HCT116 (cell line): ENCODE data around the gene PRDM7. TPM values are rescaled to one million over a fixed set of nuclear protein-coding genes. Genes with fewer than 3 reads are reported as not detected.

Source experiments
- ATAC-seq: fragments of 200-7000 bp; cut with Tn5 transposase; 2 replicates; pipeline ENCODE4 v1.9.1; 2020; ENCODE audit warnings: mild to moderate bottlenecking, moderate library complexity
- BruUV-seq: library from RNA; stranded (reverse); fragments of 400-500 nt; replicated peaks from 2 replicates; lab custom pipeline; 2021; lab: Mats Ljungman, UMichigan
- CTCF ChIA-PET: fragments of 300-600 bp; sonication (Branson Sonifier 250); formaldehyde crosslinking; loops from one replicate; lab custom pipeline; 2021; ENCODE audit warnings: antibody characterized with exemption; lab: Charles Lee
- POLR2A ChIA-PET: fragments of 300-600, 350-600 bp; sonication (Branson Sonifier 250); formaldehyde crosslinking; loops from one replicate; lab custom pipeline; 2021; ENCODE audit warnings: antibody characterized with exemption; lab: Charles Lee
- RAD21 ChIA-PET, 2 experiments: fragments of 300-600 bp; sonication (Branson Sonifier 250); formaldehyde crosslinking; loops; one replicate each; lab custom pipeline; 2023; ENCODE audit warnings: low total read pairs in 2 of 2; ENCODE audit not compliant: uncharacterized antibody in 2 of 2, unreplicated experiment in 2 of 2, low non-redundant PET in 1 of 2; lab: Charles Lee
- DNase-seq: peaks from one replicate; pipeline ENCODE4 v3.0.0-alpha.2; 2010; ENCODE audit warnings: low read depth, low spot score
- H2AFZ ChIP-seq: fragments of 200-600 bp; shearing (Covaris generic), sonication (generic); 2 replicates; pipeline ENCODE4 v1.6.1; 2017; ENCODE audit warnings: low read depth, mixed run types, mixed read lengths, antibody characterized with exemption, low read length; ENCODE audit not compliant: poor library complexity, severe bottlenecking
- H3K27ac ChIP-seq: 2 replicates; pipeline ENCODE4 v1.5.1; 2012; ENCODE audit warnings: low read depth, low read length
- H3K27me3 ChIP-seq: fragments of 200-600 bp; sonication (generic); 2 replicates; pipeline ENCODE4 v1.6.1; 2016; ENCODE audit warnings: mixed run types, low read length, mixed read lengths; ENCODE audit not compliant: insufficient read depth
- H3K36me3 ChIP-seq, 2 experiments: fragments of 200-500 bp in 1 of 2; fragments of 200-600 bp in 1 of 2; sonication (Bioruptor generic) in 1 of 2; sonication (generic) in 1 of 2; 2 replicates each; pipeline versions ENCODE4 v1.5.1 to v1.6.1; 2014 to 2016; ENCODE audit warnings: low read length in 2 of 2, inconsistent platforms in 1 of 2, mixed read lengths in 1 of 2, mixed run types in 1 of 2; ENCODE audit not compliant: insufficient read depth in 2 of 2, control insufficient read depth in 1 of 2
- H3K4me1 ChIP-seq, 2 experiments: fragments of 200-600 bp in 1 of 2; sonication (generic) in 1 of 2; 2 replicates each; pipeline versions ENCODE4 v1.5.1 to v1.6.1; 2012 to 2017; ENCODE audit warnings: low read length in 2 of 2, inconsistent platforms in 1 of 2, mild to moderate bottlenecking in 1 of 2, mixed read lengths in 1 of 2, mixed run types in 1 of 2, moderate library complexity in 1 of 2; ENCODE audit not compliant: insufficient read depth in 2 of 2, control insufficient read depth in 1 of 2
- H3K4me2 ChIP-seq: fragments of 200-600 bp; sonication (generic); 2 replicates; pipeline ENCODE4 v1.6.1; 2017; ENCODE audit warnings: mixed run types, low read length, mixed read lengths
- H3K4me3 ChIP-seq, 2 experiments: fragments of 200-600 bp in 1 of 2; sonication (generic) in 1 of 2; replicated peaks in 1 of 2; 2 replicates each; pipeline ENCODE4 v1.5.1; 2011 to 2016; ENCODE audit warnings: low read length in 2 of 2, control low read depth in 1 of 2, low read depth in 1 of 2, mild to moderate bottlenecking in 1 of 2, mixed read lengths in 1 of 2, mixed run types in 1 of 2
- H3K79me2 ChIP-seq: fragments of 200-600 bp; sonication (generic); 2 replicates; pipeline ENCODE4 v1.6.1; 2017; ENCODE audit warnings: mild to moderate bottlenecking, mixed run types, low read length, moderate library complexity, mixed read lengths; ENCODE audit not compliant: insufficient read depth
- H3K9ac ChIP-seq: fragments of 200-600 bp; sonication (generic); 2 replicates; pipeline ENCODE4 v1.6.1; 2016; ENCODE audit warnings: low read length, mixed read lengths
- H3K9me2 ChIP-seq: fragments of 200-600 bp; sonication (generic), shearing (Covaris generic); 2 replicates; pipeline ENCODE4 v1.6.1; 2017; ENCODE audit warnings: mixed run types, mild to moderate bottlenecking, moderate library complexity; ENCODE audit not compliant: insufficient read depth
- H3K9me3 ChIP-seq, 2 experiments: fragments of 200-500 bp in 1 of 2; fragments of 200-600 bp in 1 of 2; sonication (Bioruptor generic) in 1 of 2; sonication (generic) in 1 of 2; 2 replicates each; pipeline ENCODE4 v1.6.1; 2014 to 2017; ENCODE audit warnings: low read length in 2 of 2, mixed read lengths in 2 of 2, inconsistent platforms in 1 of 2, low read depth in 1 of 2, mild to moderate bottlenecking in 1 of 2, mixed run types in 1 of 2, moderate library complexity in 1 of 2; ENCODE audit not compliant: control insufficient read depth in 1 of 2, insufficient read depth in 1 of 2
- H4K20me1 ChIP-seq: fragments of 200-600 bp; sonication (generic), shearing (Covaris generic); 2 replicates; pipeline ENCODE4 v1.6.1; 2017; ENCODE audit warnings: mixed run types, mild to moderate bottlenecking, moderate library complexity; ENCODE audit not compliant: insufficient read depth
- EZH2 ChIP-seq: fragments of 200-600 bp; sonication (generic); IDR thresholded peaks from 2 replicates; pipeline ENCODE4 v1.6.1; 2017; ENCODE audit warnings: antibody characterized with exemption, mixed run types
- EZH2phosphoT487 ChIP-seq: fragments of 200-600 bp; IDR thresholded peaks from 2 replicates; pipeline ENCODE4 v1.6.1; 2018; ENCODE audit warnings: antibody characterized with exemption, borderline replicate concordance
- FOSL1 ChIP-seq: IDR thresholded peaks from 2 replicates; pipeline ENCODE4 v1.6.1; 2012; ENCODE audit warnings: low read depth
- RAD21 ChIP-seq: IDR thresholded peaks from 2 replicates; pipeline ENCODE4 v1.6.1; 2012; ENCODE audit warnings: low read depth, mild to moderate bottlenecking
- intact Hi-C: fragments of 100-400 bp; cut with micrococcal nuclease; formaldehyde crosslinking; loops from 2 replicates; pipeline ENCODE4 v1.10.0; 2022
- total RNA-seq: library from RNA; stranded (reverse); gene quantifications from one replicate; pipeline ENCODE4 v1.2.1, GENCODE V29; 2021; ENCODE audit not compliant: unreplicated experiment
- TF ChIP-seq, protein P1 (sequence below): IDR thresholded peaks from 2 replicates; pipeline ENCODE4 v1.6.1; 2012; ENCODE audit warnings: low read depth
- TF ChIP-seq, protein P2 (sequence below): IDR thresholded peaks from 2 replicates; pipeline ENCODE4 v1.6.1; 2012

The PRDM7 gene
- total RNA-seq, 1 experiment from 2014 or later: 0.07 TPM

DNA sequence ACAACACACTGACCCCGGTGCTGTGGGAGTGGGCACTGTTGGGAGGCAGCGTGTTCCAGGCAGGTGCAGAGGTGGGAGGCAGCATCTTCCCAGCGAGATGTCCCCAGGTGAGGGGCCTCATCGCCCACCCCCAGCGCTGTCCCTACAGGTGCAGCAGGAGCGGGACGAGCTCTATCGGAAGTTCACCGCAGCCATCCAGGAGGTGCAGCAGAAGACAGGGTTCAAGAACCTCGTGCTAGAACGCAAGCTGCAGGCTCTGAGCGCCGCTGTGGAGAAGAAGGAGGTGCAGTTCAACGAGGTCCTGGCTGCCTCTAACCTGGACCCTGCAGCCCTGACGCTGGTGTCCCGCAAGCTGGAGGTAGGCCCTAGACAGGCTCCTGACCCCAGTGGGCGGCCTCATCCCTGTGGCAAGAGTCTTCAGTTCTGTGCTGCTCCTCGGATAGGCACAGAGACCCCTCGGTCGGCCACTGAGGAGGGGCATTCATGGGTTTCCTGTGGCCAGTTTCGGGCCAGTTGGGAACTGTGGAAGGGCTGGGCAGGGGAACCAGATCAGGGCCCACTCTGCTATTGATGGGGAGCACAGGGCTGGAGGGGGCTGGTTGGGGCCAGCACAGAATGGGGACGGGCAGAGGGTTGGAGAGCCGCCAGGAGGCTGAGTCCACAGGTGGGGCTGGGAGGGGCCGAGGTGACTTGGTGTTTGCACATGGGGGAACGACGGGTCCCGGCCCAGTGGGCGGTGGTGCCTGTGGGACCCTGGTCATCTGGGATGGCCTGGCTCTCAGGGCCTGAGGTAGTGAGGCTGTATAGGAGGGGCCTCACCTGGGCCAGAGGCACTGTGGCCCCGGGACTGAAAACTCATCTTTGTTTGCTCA, 36.7 kb downstream of the PRDM7 start:
- no peaks in the 10 kb centered on the region for H3K9me2 ChIP-seq
- ChIA-PET CTCF (no interaction called here), RAD21 (interaction anchor here in 1 of 2 experiments (0.6 kb wide), 1 partner anchor 64 kb away, joined by 4 read pairs; no protein-coding TSS in a partner anchor), POLR2A (no interaction called here)
- peaks cover 47 to 68% of the 10 kb centered on the region in 2 experiments; a peak in 3 of 4 replicates for H3K36me3 ChIP-seq
- no peaks in the 10 kb centered on the region for H3K79me2 ChIP-seq
- BruUV-seq: no TSS peak
- H3K27ac ChIP-seq: no peak overlapping the region
- H3K4me1 ChIP-seq: peaks cover 9 to 23% of the 10 kb centered on the region in 2 experiments
- DNase-seq: no peak
- intact Hi-C loops: no loop called here
- no peak overlapping the region for H3K4me3 ChIP-seq
- H3K9ac ChIP-seq: no peak overlapping the region
- H4K20me1 ChIP-seq: no peaks in the 10 kb centered on the region
- ATAC-seq: no peak
- H3K27me3 ChIP-seq: no peaks in the 10 kb centered on the region
- TF ChIP-seq FOSL1 (no peak), EZH2phosphoT487 (no peak), EZH2 (no peak), RAD21 (no peak)
- TF ChIP-seq, protein P1, sequence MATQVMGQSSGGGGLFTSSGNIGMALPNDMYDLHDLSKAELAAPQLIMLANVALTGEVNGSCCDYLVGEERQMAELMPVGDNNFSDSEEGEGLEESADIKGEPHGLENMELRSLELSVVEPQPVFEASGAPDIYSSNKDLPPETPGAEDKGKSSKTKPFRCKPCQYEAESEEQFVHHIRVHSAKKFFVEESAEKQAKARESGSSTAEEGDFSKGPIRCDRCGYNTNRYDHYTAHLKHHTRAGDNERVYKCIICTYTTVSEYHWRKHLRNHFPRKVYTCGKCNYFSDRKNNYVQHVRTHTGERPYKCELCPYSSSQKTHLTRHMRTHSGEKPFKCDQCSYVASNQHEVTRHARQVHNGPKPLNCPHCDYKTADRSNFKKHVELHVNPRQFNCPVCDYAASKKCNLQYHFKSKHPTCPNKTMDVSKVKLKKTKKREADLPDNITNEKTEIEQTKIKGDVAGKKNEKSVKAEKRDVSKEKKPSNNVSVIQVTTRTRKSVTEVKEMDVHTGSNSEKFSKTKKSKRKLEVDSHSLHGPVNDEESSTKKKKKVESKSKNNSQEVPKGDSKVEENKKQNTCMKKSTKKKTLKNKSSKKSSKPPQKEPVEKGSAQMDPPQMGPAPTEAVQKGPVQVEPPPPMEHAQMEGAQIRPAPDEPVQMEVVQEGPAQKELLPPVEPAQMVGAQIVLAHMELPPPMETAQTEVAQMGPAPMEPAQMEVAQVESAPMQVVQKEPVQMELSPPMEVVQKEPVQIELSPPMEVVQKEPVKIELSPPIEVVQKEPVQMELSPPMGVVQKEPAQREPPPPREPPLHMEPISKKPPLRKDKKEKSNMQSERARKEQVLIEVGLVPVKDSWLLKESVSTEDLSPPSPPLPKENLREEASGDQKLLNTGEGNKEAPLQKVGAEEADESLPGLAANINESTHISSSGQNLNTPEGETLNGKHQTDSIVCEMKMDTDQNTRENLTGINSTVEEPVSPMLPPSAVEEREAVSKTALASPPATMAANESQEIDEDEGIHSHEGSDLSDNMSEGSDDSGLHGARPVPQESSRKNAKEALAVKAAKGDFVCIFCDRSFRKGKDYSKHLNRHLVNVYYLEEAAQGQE: no peak
- TF ChIP-seq, protein P2, sequence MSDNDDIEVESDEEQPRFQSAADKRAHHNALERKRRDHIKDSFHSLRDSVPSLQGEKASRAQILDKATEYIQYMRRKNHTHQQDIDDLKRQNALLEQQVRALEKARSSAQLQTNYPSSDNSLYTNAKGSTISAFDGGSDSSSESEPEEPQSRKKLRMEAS: no peak
- no peak overlapping the region for H3K4me2 ChIP-seq
- H2AFZ ChIP-seq: no peak overlapping the region
- no peaks in the 10 kb centered on the region for H3K9me3 ChIP-seq
